Activated CD8-positive, alpha-beta T cell treated with anti-CD3 and anti-CD28 coated beads for 36 hours (primary cell): ENCODE data around the gene FRMD5. TPM values are rescaled to one million over a fixed set of nuclear protein-coding genes. Genes with fewer than 3 reads are reported as not detected.

ENCODE experiments used
- ATAC-seq: fragments of 200-7000 bp; cut with Tn5 transposase; one replicate; pipeline ENCODE4 v1.10.0; 2021; ENCODE audit warnings: mild to moderate bottlenecking, moderate library complexity
- CTCF ChIA-PET: fragments of 350-600 bp; sonication (Branson Sonifier 250); formaldehyde crosslinking; loops from one replicate; lab custom pipeline; 2021; ENCODE audit warnings: antibody characterized with exemption; lab: Charles Lee
- POLR2A ChIA-PET: fragments of 350-600 bp; sonication (Branson Sonifier 250); formaldehyde crosslinking; loops from one replicate; lab custom pipeline; 2021; ENCODE audit warnings: antibody characterized with exemption; lab: Charles Lee
- DNase-seq: peaks from one replicate; pipeline ENCODE4 v3.0.0-alpha.2; 2020
- H3K27ac Mint-ChIP-seq: one replicate; pipeline ENCODE4 v1.8.0; 2021; ENCODE audit warnings: mild to moderate bottlenecking, mixed read lengths
- H3K27me3 Mint-ChIP-seq: one replicate; pipeline ENCODE4 v1.8.0; 2021; ENCODE audit warnings: mixed read lengths
- H3K36me3 Mint-ChIP-seq: one replicate; pipeline ENCODE4 v1.8.0; 2021; ENCODE audit warnings: low read depth, mixed read lengths
- H3K4me1 Mint-ChIP-seq: one replicate; pipeline ENCODE4 v1.8.0; 2021; ENCODE audit warnings: low read depth, mixed read lengths
- H3K4me3 Mint-ChIP-seq: one replicate; pipeline ENCODE4 v1.8.0; 2021; ENCODE audit warnings: mild to moderate bottlenecking, moderate library complexity, mixed read lengths
- H3K9me3 Mint-ChIP-seq: one replicate; pipeline ENCODE4 v1.8.0; 2021; ENCODE audit warnings: mixed read lengths
- CTCF ChIP-seq: fragments of 200-600 bp; IDR thresholded peaks from one replicate; pipeline ENCODE4 v1.8.0; 2022; ENCODE audit warnings: antibody characterized with exemption, mild to moderate bottlenecking
- intact Hi-C: fragments of 100-400 bp; cut with micrococcal nuclease; formaldehyde crosslinking; loops from one replicate; pipeline ENCODE4 v1.10.0; 2022
- total RNA-seq, 2 experiments: library from RNA; stranded (reverse); gene quantifications; one replicate each; pipeline ENCODE4 v1.2.3, GENCODE V29; 2021

The FRMD5 gene
- total RNA-seq, 2 experiments from 2014 or later, result 0.23 to 0.25 TPM

GRCh38 chr15:43899928-43900327 lies 295.1 kb downstream of the FRMD5 start:
- H3K36me3 Mint-ChIP-seq, result no peaks in the 10 kb centered on the region
- ATAC-seq (no peak), DNase-seq (no peak)
- H3K4me3 Mint-ChIP-seq, result no peak overlapping the region
- H3K9me3 Mint-ChIP-seq, result no peaks in the 10 kb centered on the region
- POLR2A ChIA-PET, result no interaction called here
- H3K27ac Mint-ChIP-seq, result no peak overlapping the region
- H3K4me1 Mint-ChIP-seq, result peaks cover 2% of the 10 kb centered on the region
- CTCF ChIA-PET, result interaction anchor here (2.2 kb wide), 1 partner anchor 166 kb away, joined by 8 read pairs; no protein-coding TSS in a partner anchor
- no peak for TF ChIP-seq CTCF
- H3K27me3 Mint-ChIP-seq, result no peaks in the 10 kb centered on the region
- intact Hi-C loops, result loop anchor here (10.0 kb wide), 1 partner anchor 315 kb away; no protein-coding TSS in a partner anchor

- peaks cover 1% of the 10 kb centered on the region for H3K4me1 Mint-ChIP-seq
- H3K27me3 Mint-ChIP-seq, result no peaks in the 10 kb centered on the region
- ChIA-PET POLR2A (interaction anchor here (1.0 to 1.3 kb wide), 3 partner anchors 9 to 12 kb away, joined by 3 read pairs; no protein-coding TSS in a partner anchor), CTCF (interaction anchor here (0.6 to 2.2 kb wide), 3 partner anchors 34 to 185 kb away, joined by 3 to 8 read pairs (median 3); no protein-coding TSS in a partner anchor)
- TF ChIP-seq CTCF, result no peak
- no peak for DNase-seq
- intact Hi-C loops, result no loop called here
- no peaks in the 10 kb centered on the region for H3K9me3 Mint-ChIP-seq
- no peak overlapping the region for H3K27ac Mint-ChIP-seq
- no peak overlapping the region for H3K4me3 Mint-ChIP-seq
- no peaks in the 10 kb centered on the region for H3K36me3 Mint-ChIP-seq
- ATAC-seq, result no peak
Observed at GRCh38 chr15:43898891-43899290, 296.2 kb downstream of the FRMD5 start.

- no peaks in the 10 kb centered on the region for H3K4me1 Mint-ChIP-seq
Observed at GRCh38 chr15:43896543-43896942, 298.5 kb downstream of the FRMD5 start.

GRCh38 chr15:43895586-43895985 lies 299.5 kb downstream of the FRMD5 start:
- Mint-ChIP-seq H3K9me3 (no peaks in the 10 kb centered on the region), H3K27me3 (no peaks in the 10 kb centered on the region), H3K4me3 (no peak overlapping the region), H3K27ac (no peak overlapping the region), H3K4me1 (no peaks in the 10 kb centered on the region), H3K36me3 (no peaks in the 10 kb centered on the region)
- ATAC-seq (no peak), DNase-seq (no peak)
- CTCF ChIA-PET, result interaction anchor here (0.9 to 1.9 kb wide), 3 partner anchors 8 to 175 kb away, joined by 3 to 10 read pairs (median 4); no protein-coding TSS in a partner anchor
- intact Hi-C loops, result no loop called here
- POLR2A ChIA-PET, result interaction anchor here (0.6 to 1.3 kb wide), 2 partner anchors 18 to 179 kb away, joined by 3 to 4 read pairs; no protein-coding TSS in a partner anchor
- TF ChIP-seq CTCF, result no peak

More at GRCh38 chr15:43896543-43896942, 298.5 kb downstream of the FRMD5 start:
- Mint-ChIP-seq H3K27ac (no peak overlapping the region), H3K4me3 (no peak overlapping the region), H3K9me3 (no peaks in the 10 kb centered on the region), H3K27me3 (no peaks in the 10 kb centered on the region), H3K36me3 (no peaks in the 10 kb centered on the region)
- DNase-seq (no peak), ATAC-seq (no peak)
- intact Hi-C loops, result no loop called here
- CTCF ChIA-PET, result interaction anchor here (0.8 to 1.9 kb wide), 3 partner anchors 15 to 174 kb away, joined by 3 to 4 read pairs (median 4); no protein-coding TSS in a partner anchor
- POLR2A ChIA-PET, result interaction anchor here (1.3 kb wide), 1 partner anchor 17 kb away, joined by 4 read pairs; no protein-coding TSS in a partner anchor
- TF ChIP-seq CTCF, result no peak

- no peak for TF ChIP-seq CTCF
- no peaks in the 10 kb centered on the region for H3K36me3 Mint-ChIP-seq
- H3K27ac Mint-ChIP-seq, result no peak overlapping the region
- no peaks in the 10 kb centered on the region for H3K9me3 Mint-ChIP-seq
- H3K4me3 Mint-ChIP-seq, result no peak overlapping the region
- no peaks in the 10 kb centered on the region for H3K27me3 Mint-ChIP-seq
- H3K4me1 Mint-ChIP-seq, result no peaks in the 10 kb centered on the region
- ATAC-seq, result no peak
- ChIA-PET POLR2A (interaction anchor here (0.7 to 1.2 kb wide), 2 partner anchors 8 to 378 kb away, joined by 3 to 4 read pairs; no protein-coding TSS in a partner anchor), CTCF (interaction anchor here (1.4 kb wide), 1 partner anchor 172 kb away, joined by 4 read pairs; no protein-coding TSS in a partner anchor)
- intact Hi-C loops, result no loop called here
- no peak for DNase-seq
Observed at GRCh38 chr15:43893956-43894355, 301.1 kb downstream of the FRMD5 start.
